ENCODE data around the gene PICK1.

PICK1 gene

GRCh38 chr22:38051261-38051660 lies 5.9 kb upstream of the PICK1 start:
- no peak for TF ChIP-seq ZNF274 (IDR thresholded peaks at IDR 0.05; ENCODE audit: low read depth, low read length)
- H3K4me3 ChIP-seq (ENCODE audit: low read length), result no peak overlapping the region

GRCh38 chr22:38051900-38052862 lies 5.0 kb upstream of the PICK1 start:
- TF ChIP-seq ZNF274 (IDR thresholded peaks at IDR 0.05; ENCODE audit: low read depth, low read length), result no peak
- H3K4me3 ChIP-seq (ENCODE audit: low read length), result no peak overlapping the region

- H3K4me3 ChIP-seq (ENCODE audit: low read length), result no peak overlapping the region
- TF ChIP-seq ZNF274 (IDR thresholded peaks at IDR 0.05; ENCODE audit: low read depth, low read length), result no peak
Measured at GRCh38 chr22:38062791-38063190, 5.6 kb downstream of the PICK1 start.

GRCh38 chr22:38065539-38065938 lies 8.3 kb downstream of the PICK1 start:
- H3K4me3 ChIP-seq (ENCODE audit: low read length), result no peak overlapping the region
- TF ChIP-seq ZNF274 (IDR thresholded peaks at IDR 0.05; ENCODE audit: low read depth, low read length), result no peak

- H3K4me3 ChIP-seq (ENCODE audit: low read length), result no peak overlapping the region
- no peak for TF ChIP-seq ZNF274 (IDR thresholded peaks at IDR 0.05; ENCODE audit: low read depth, low read length)
Measured at GRCh38 chr22:38066381-38067027, 9.3 kb downstream of the PICK1 start.

GRCh38 chr22:38067028-38067415 lies 9.8 kb downstream of the PICK1 start:
- H3K4me3 ChIP-seq (ENCODE audit: low read length), result no peak overlapping the region
- no peak for TF ChIP-seq ZNF274 (IDR thresholded peaks at IDR 0.05; ENCODE audit: low read depth, low read length)

GRCh38 chr22:38067761-38068360 lies 10.7 kb downstream of the PICK1 start:
- TF ChIP-seq ZNF274 (IDR thresholded peaks at IDR 0.05; ENCODE audit: low read depth, low read length), result no peak
- no peak overlapping the region for H3K4me3 ChIP-seq (ENCODE audit: low read length)

- H3K4me3 ChIP-seq (ENCODE audit: low read length), result no peak overlapping the region
- no peak for TF ChIP-seq ZNF274 (IDR thresholded peaks at IDR 0.05; ENCODE audit: low read depth, low read length)
Measured at GRCh38 chr22:38068641-38069371, 11.6 kb downstream of the PICK1 start.

- H3K4me3 ChIP-seq (ENCODE audit: low read length), result no peak overlapping the region
- TF ChIP-seq ZNF274 (IDR thresholded peaks at IDR 0.05; ENCODE audit: low read depth, low read length), result no peak
Measured at GRCh38 chr22:38069372-38070249, 12.4 kb downstream of the PICK1 start.

GRCh38 chr22:38070250-38070921 lies 13.2 kb downstream of the PICK1 start:
- H3K4me3 ChIP-seq (ENCODE audit: low read length), result no peak overlapping the region
- no peak for TF ChIP-seq ZNF274 (IDR thresholded peaks at IDR 0.05; ENCODE audit: low read depth, low read length)

- TF ChIP-seq ZNF274 (IDR thresholded peaks at IDR 0.05; ENCODE audit: low read depth, low read length), result no peak
Measured at GRCh38 chr22:38071421-38072321, 14.5 kb downstream of the PICK1 start.

More at GRCh38 chr22:38071421-38072321, 14.5 kb downstream of the PICK1 start:
- H3K4me3 ChIP-seq (ENCODE audit: low read length), result no peak overlapping the region

Measured in GM08714 (cell line).